ENCODE data around the gene CREB5.
A peak's percentile ranks its signal among the peaks of the same experiment; 100 is the strongest.

CREB5 gene

DNA sequence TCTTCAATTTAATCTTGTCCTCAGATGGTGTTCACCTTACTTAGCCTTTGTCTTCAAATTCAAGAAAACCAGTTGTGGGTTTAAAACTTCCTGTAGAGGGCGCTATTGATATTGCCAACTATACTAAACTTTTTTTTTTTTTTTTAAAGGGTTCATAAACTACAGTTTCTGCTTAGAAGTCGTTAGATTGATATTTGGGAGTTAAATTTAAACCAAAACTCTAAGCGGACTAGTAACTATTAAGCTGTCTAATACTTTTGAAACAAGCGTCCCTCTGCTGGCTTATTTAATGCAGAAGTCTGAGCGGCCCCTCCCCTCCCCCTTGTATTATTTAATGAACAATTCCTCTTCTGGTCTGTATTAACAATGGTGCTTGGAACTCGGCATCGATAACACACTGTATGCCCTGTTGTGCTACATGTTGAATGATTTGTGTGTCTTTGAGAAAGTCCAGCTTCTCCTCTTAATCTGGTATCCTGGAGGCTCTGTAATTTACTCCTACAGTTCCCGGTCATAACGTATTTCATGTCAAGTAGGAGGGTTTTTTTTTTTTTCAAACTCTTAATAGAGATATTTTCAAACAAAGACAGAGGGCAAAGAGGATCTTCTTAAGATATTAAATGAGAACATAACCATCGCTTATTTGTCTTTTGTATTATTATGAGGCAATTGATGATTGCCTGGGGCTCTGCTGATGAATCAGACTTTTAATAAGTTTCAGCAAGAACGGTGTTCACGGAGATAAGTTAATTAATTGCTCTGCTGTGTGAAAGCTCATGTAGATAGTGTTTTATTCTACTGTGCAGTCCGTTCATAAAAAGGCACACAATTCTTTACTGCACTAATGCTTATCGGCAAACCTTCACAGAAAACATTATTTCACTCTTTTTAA, 22.6 kb upstream of the CREB5 start:
- Histone ChIP-seq H3K14ac (ENCODE audit: low read length in 2 of 2) (no peak overlapping the region), H2AK5ac (ENCODE audit: low read length, severe bottlenecking) (no peak overlapping the region), H3K4me1 (ENCODE audit: control insufficient read depth, insufficient read depth, low read depth, low read length) (no peaks in the 10 kb centered on the region), H3K79me1 (replicated peaks; ENCODE audit: low read length, poor library complexity, severe bottlenecking) (no peaks in the 10 kb centered on the region), H3K27me3 (ENCODE audit: control insufficient read depth in 1 of 2, insufficient read depth in 1 of 2, low read length in 2 of 2) (no peaks in the 10 kb centered on the region), H2AFZ (ENCODE audit: low read depth, low read length) (no peak overlapping the region), H3K36me3 (ENCODE audit: control insufficient read depth in 1 of 2, insufficient read depth in 2 of 2, low read depth in 1 of 2, low read length in 2 of 2) (no peaks in the 10 kb centered on the region), H2BK5ac (ENCODE audit: low read depth, low read length, poor library complexity, severe bottlenecking) (no peak overlapping the region), H2BK15ac (ENCODE audit: low read depth, poor library complexity, severe bottlenecking) (no peak overlapping the region), H3K9me3 (ENCODE audit: control insufficient read depth, low read length) (no peaks in the 10 kb centered on the region), H3K18ac (ENCODE audit: low read depth in 1 of 2, low read length in 2 of 2) (peak overlapping the region in 1 of 2 experiments; percentile 40), H4K8ac (ENCODE audit: low read length) (no peak overlapping the region), H3K4ac (ENCODE audit: low read depth in 1 of 2, low read length in 2 of 2) (no peak overlapping the region), H3K23ac (ENCODE audit: low read length in 2 of 2) (no peak overlapping the region), H3K4me3 (ENCODE audit: insufficient read depth in 1 of 2, low read depth in 1 of 2, low read length in 2 of 2) (peak overlapping the region in 1 of 2 experiments; percentile 76), H2BK12ac (ENCODE audit: low read length in 2 of 2) (no peak overlapping the region), H3K9ac (ENCODE audit: low read length) (peak overlapping the region; percentile 94), H3K4me2 (ENCODE audit: low read length, poor library complexity, severe bottlenecking) (peak overlapping the region; percentile 66), H4K91ac (ENCODE audit: low read length) (no peak overlapping the region), H2BK120ac (ENCODE audit: low read depth, low read length) (no peak overlapping the region), H3K27ac (ENCODE audit: low read length, poor library complexity, severe bottlenecking) (peak overlapping the region; percentile 59)
- peak; percentile 76 for DNase-seq
- WGBS: 82% methylated on average over 6 of the region's 14 CpGs

DNA sequence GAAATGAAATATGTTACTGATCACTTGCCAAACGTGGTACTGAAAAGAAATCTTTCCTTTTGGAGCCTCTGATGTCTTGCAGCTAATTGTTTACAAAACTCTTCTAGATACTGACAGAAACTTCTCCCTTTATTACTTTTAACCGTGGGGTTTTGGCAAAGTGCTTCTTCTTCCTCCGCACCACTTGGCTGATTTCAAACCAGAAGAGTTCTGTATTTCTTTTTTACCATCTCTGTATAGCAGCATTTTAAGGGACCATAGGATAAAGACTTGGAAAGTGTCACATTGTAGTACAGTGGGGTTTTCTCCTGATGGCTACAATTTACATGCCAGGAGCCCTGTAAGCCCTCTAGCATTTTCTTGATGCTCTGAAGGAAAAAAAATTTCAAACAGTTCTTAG, 21.9 kb upstream of the CREB5 start:
- Histone ChIP-seq H4K8ac (ENCODE audit: low read length) (no peak overlapping the region), H3K79me1 (replicated peaks; ENCODE audit: low read length, poor library complexity, severe bottlenecking) (no peaks in the 10 kb centered on the region), H3K9me3 (ENCODE audit: control insufficient read depth, low read length) (no peaks in the 10 kb centered on the region), H2BK12ac (ENCODE audit: low read length in 2 of 2) (no peak overlapping the region), H3K27me3 (ENCODE audit: control insufficient read depth in 1 of 2, insufficient read depth in 1 of 2, low read length in 2 of 2) (no peaks in the 10 kb centered on the region), H4K91ac (ENCODE audit: low read length) (no peak overlapping the region), H3K27ac (ENCODE audit: low read length, poor library complexity, severe bottlenecking) (no peak overlapping the region), H3K23ac (ENCODE audit: low read length in 2 of 2) (no peak overlapping the region), H3K9ac (ENCODE audit: low read length) (peak overlapping the region; percentile 94), H3K4me3 (ENCODE audit: insufficient read depth in 1 of 2, low read depth in 1 of 2, low read length in 2 of 2) (peak overlapping the region in 1 of 2 experiments; percentile 76), H2AFZ (ENCODE audit: low read depth, low read length) (no peak overlapping the region), H3K14ac (ENCODE audit: low read length in 2 of 2) (no peak overlapping the region), H3K18ac (ENCODE audit: low read depth in 1 of 2, low read length in 2 of 2) (no peak overlapping the region), H2BK5ac (ENCODE audit: low read depth, low read length, poor library complexity, severe bottlenecking) (no peak overlapping the region), H2BK120ac (ENCODE audit: low read depth, low read length) (no peak overlapping the region), H2AK5ac (ENCODE audit: low read length, severe bottlenecking) (no peak overlapping the region), H3K4me1 (ENCODE audit: control insufficient read depth, insufficient read depth, low read depth, low read length) (no peaks in the 10 kb centered on the region), H3K36me3 (ENCODE audit: control insufficient read depth in 1 of 2, insufficient read depth in 2 of 2, low read depth in 1 of 2, low read length in 2 of 2) (no peaks in the 10 kb centered on the region), H3K4me2 (ENCODE audit: low read length, poor library complexity, severe bottlenecking) (no peak overlapping the region), H2BK15ac (ENCODE audit: low read depth, poor library complexity, severe bottlenecking) (no peak overlapping the region), H3K4ac (ENCODE audit: low read depth in 1 of 2, low read length in 2 of 2) (no peak overlapping the region)
- DNase-seq: no peak
- WGBS: 5% methylated on average over 2 of the region's 3 CpGs

GRCh38 chr7:28392289-28392688, 20.0 kb upstream of the CREB5 start:
- 80% methylated on average over 1 of the region's 2 CpGs for WGBS

DNA sequence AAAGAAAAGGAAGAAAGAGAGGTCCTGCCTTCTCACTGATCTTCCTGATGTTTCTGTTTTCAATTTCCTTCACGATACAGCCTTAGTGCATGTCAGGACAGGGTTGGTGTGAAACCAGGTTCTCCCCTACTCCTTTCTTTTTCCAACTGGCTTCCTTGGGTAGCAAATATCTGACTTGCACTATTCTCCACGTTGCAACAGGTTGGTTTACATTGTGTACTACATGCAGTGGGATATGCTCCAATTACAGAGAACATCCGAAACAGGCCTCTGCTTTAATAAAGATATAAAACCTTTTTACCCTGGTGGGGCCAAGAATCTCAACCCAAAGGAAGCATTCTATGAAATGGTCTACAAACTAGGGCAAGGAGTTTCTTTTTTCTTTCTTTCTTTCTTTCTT, 16.9 kb upstream of the CREB5 start:
- H3K4me2 ChIP-seq (ENCODE audit: low read length, poor library complexity, severe bottlenecking): no peak overlapping the region
- H2BK15ac ChIP-seq (ENCODE audit: low read depth, poor library complexity, severe bottlenecking): no peak overlapping the region
- H3K14ac ChIP-seq (ENCODE audit: low read length in 2 of 2): no peak overlapping the region
- no peaks in the 10 kb centered on the region for H3K36me3 ChIP-seq (ENCODE audit: control insufficient read depth in 1 of 2, insufficient read depth in 2 of 2, low read depth in 1 of 2, low read length in 2 of 2)
- no peak overlapping the region for H3K27ac ChIP-seq (ENCODE audit: low read length, poor library complexity, severe bottlenecking)
- no peaks in the 10 kb centered on the region for H3K9me3 ChIP-seq (ENCODE audit: control insufficient read depth, low read length)
- H2BK120ac ChIP-seq (ENCODE audit: low read depth, low read length): no peak overlapping the region
- H3K27me3 ChIP-seq (ENCODE audit: control insufficient read depth in 1 of 2, insufficient read depth in 1 of 2, low read length in 2 of 2): no peaks in the 10 kb centered on the region
- no peaks in the 10 kb centered on the region for H3K79me1 ChIP-seq (replicated peaks; ENCODE audit: low read length, poor library complexity, severe bottlenecking)
- H2AK5ac ChIP-seq (ENCODE audit: low read length, severe bottlenecking): no peak overlapping the region
- no peak overlapping the region for H2BK5ac ChIP-seq (ENCODE audit: low read depth, low read length, poor library complexity, severe bottlenecking)
- 80% methylated on average over 1 of the region's 3 CpGs for WGBS
- no peak overlapping the region for H3K4me3 ChIP-seq (ENCODE audit: insufficient read depth in 1 of 2, low read depth in 1 of 2, low read length in 2 of 2)
- H4K8ac ChIP-seq (ENCODE audit: low read length): no peak overlapping the region
- H2BK12ac ChIP-seq (ENCODE audit: low read length in 2 of 2): no peak overlapping the region
- no peak for DNase-seq
- no peaks in the 10 kb centered on the region for H3K4me1 ChIP-seq (ENCODE audit: control insufficient read depth, insufficient read depth, low read depth, low read length)
- H4K91ac ChIP-seq (ENCODE audit: low read length): no peak overlapping the region
- no peak overlapping the region for H3K23ac ChIP-seq (ENCODE audit: low read length in 2 of 2)
- no peak overlapping the region for H2AFZ ChIP-seq (ENCODE audit: low read depth, low read length)
- H3K18ac ChIP-seq (ENCODE audit: low read depth in 1 of 2, low read length in 2 of 2): no peak overlapping the region
- no peak overlapping the region for H3K9ac ChIP-seq (ENCODE audit: low read length)
- no peak overlapping the region for H3K4ac ChIP-seq (ENCODE audit: low read depth in 1 of 2, low read length in 2 of 2)

More at GRCh38 chr7:28392289-28392688, 20.0 kb upstream of the CREB5 start:
- H3K4ac ChIP-seq (ENCODE audit: low read depth in 1 of 2, low read length in 2 of 2): no peak overlapping the region
- H2BK5ac ChIP-seq (ENCODE audit: low read depth, low read length, poor library complexity, severe bottlenecking): no peak overlapping the region
- no peak overlapping the region for H2AK5ac ChIP-seq (ENCODE audit: low read length, severe bottlenecking)
- no peak overlapping the region for H2BK12ac ChIP-seq (ENCODE audit: low read length in 2 of 2)
- H3K9ac ChIP-seq (ENCODE audit: low read length): no peak overlapping the region
- no peaks in the 10 kb centered on the region for H3K36me3 ChIP-seq (ENCODE audit: control insufficient read depth in 1 of 2, insufficient read depth in 2 of 2, low read depth in 1 of 2, low read length in 2 of 2)
- no peaks in the 10 kb centered on the region for H3K27me3 ChIP-seq (ENCODE audit: control insufficient read depth in 1 of 2, insufficient read depth in 1 of 2, low read length in 2 of 2)
- no peak overlapping the region for H3K18ac ChIP-seq (ENCODE audit: low read depth in 1 of 2, low read length in 2 of 2)
- no peak overlapping the region for H3K4me3 ChIP-seq (ENCODE audit: insufficient read depth in 1 of 2, low read depth in 1 of 2, low read length in 2 of 2)
- H4K91ac ChIP-seq (ENCODE audit: low read length): no peak overlapping the region
- no peak overlapping the region for H3K14ac ChIP-seq (ENCODE audit: low read length in 2 of 2)
- H4K8ac ChIP-seq (ENCODE audit: low read length): no peak overlapping the region
- H3K79me1 ChIP-seq (replicated peaks; ENCODE audit: low read length, poor library complexity, severe bottlenecking): no peaks in the 10 kb centered on the region
- no peaks in the 10 kb centered on the region for H3K9me3 ChIP-seq (ENCODE audit: control insufficient read depth, low read length)
- no peak overlapping the region for H3K23ac ChIP-seq (ENCODE audit: low read length in 2 of 2)
- no peak overlapping the region for H3K27ac ChIP-seq (ENCODE audit: low read length, poor library complexity, severe bottlenecking)
- H2AFZ ChIP-seq (ENCODE audit: low read depth, low read length): no peak overlapping the region
- no peak overlapping the region for H3K4me2 ChIP-seq (ENCODE audit: low read length, poor library complexity, severe bottlenecking)
- no peak overlapping the region for H2BK15ac ChIP-seq (ENCODE audit: low read depth, poor library complexity, severe bottlenecking)
- H3K4me1 ChIP-seq (ENCODE audit: control insufficient read depth, insufficient read depth, low read depth, low read length): no peaks in the 10 kb centered on the region
- no peak for DNase-seq
- H2BK120ac ChIP-seq (ENCODE audit: low read depth, low read length): no peak overlapping the region

All from mesenchymal stem cell (in vitro differentiated cells and primary cell).